Skin epidermis (tissue), 12 donors: Measurements from ENCODE around the gene PLEKHH1.
A peak's percentile ranks its signal among the peaks of the same experiment; 100 is the strongest.

Source experiments
- H3K27ac ChIP-seq, 21 experiments: fragments of 200-600 bp; sonication (generic) in 11 of 21; one replicate each; pipeline ENCODE4 v1.5.0; 2020; ENCODE audit warnings: mild to moderate bottlenecking in 3 of 21, inconsistent platforms in 2 of 21, moderate library complexity in 2 of 21
- H3K4me3 ChIP-seq, 7 experiments: fragments of 200-600 bp; sonication (generic) in 2 of 7; one replicate each; pipeline ENCODE4 v1.5.0; 2020; ENCODE audit warnings: inconsistent platforms in 2 of 7, mild to moderate bottlenecking in 2 of 7, moderate library complexity in 1 of 7

The PLEKHH1 gene

GRCh38 chr14:67505254-67505653 lies 27.8 kb upstream of the PLEKHH1 start:
- Histone ChIP-seq H3K4me3 (no peak overlapping the region), H3K27ac (no peak overlapping the region)

- Histone ChIP-seq H3K4me3 (no peak overlapping the region), H3K27ac (peak overlapping the region in 1 of 21 experiments; percentile 42)
These were observed 24.1 kb upstream of the PLEKHH1 start for GRCh38 chr14:67508956-67509355.

DNA sequence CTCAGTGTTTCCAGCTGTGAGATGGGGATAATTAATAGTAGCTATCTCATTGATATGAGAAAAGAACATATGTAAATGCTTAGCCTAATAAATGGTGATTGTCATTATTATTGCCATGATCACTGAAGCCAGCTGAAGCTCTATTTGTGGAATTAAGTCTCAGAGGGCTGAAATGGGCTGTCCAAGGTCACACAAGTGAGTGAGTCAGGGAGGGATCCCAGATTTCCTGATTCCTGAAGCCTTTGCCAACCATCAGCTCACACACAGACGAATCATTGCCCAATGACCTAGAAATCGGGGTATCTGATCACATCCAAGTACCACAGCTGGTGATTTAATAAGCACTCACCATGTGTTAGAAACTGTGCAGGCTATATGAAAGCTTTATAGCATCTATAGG lies 23.0 kb upstream of the PLEKHH1 start:
- peak overlapping the region in 2 of 21 experiments; percentile 3 to 47 for H3K27ac ChIP-seq
- H3K4me3 ChIP-seq = no peak overlapping the region

- Histone ChIP-seq H3K27ac (peak overlapping the region in 1 of 21 experiments; percentile 3), H3K4me3 (no peak overlapping the region)
These were observed 22.3 kb upstream of the PLEKHH1 start for GRCh38 chr14:67510836-67511235.

- no peak overlapping the region for H3K4me3 ChIP-seq
- H3K27ac ChIP-seq = peak overlapping the region in 3 of 21 experiments; percentile 6 to 93 (median 42)
These were observed 20.4 kb upstream of the PLEKHH1 start for GRCh38 chr14:67512463-67513310.

GRCh38 chr14:67513631-67514108 lies 19.4 kb upstream of the PLEKHH1 start:
- H3K4me3 ChIP-seq = peak overlapping the region in 1 of 7 experiments; percentile 82
- peak overlapping the region in 11 of 21 experiments; percentile 3 to 93 (median 77) for H3K27ac ChIP-seq

GRCh38 chr14:67514203-67514607 lies 18.9 kb upstream of the PLEKHH1 start:
- Histone ChIP-seq H3K4me3 (peak overlapping the region; percentile 68 to 97 (median 82)), H3K27ac (peak overlapping the region in 17 of 21 experiments; percentile 3 to 93 (median 76))

- Histone ChIP-seq H3K27ac (peak overlapping the region in 20 of 21 experiments; percentile 38 to 93 (median 73)), H3K4me3 (peak overlapping the region; percentile 68 to 97 (median 82))
These were observed 18.3 kb upstream of the PLEKHH1 start for GRCh38 chr14:67514650-67515385.

DNA sequence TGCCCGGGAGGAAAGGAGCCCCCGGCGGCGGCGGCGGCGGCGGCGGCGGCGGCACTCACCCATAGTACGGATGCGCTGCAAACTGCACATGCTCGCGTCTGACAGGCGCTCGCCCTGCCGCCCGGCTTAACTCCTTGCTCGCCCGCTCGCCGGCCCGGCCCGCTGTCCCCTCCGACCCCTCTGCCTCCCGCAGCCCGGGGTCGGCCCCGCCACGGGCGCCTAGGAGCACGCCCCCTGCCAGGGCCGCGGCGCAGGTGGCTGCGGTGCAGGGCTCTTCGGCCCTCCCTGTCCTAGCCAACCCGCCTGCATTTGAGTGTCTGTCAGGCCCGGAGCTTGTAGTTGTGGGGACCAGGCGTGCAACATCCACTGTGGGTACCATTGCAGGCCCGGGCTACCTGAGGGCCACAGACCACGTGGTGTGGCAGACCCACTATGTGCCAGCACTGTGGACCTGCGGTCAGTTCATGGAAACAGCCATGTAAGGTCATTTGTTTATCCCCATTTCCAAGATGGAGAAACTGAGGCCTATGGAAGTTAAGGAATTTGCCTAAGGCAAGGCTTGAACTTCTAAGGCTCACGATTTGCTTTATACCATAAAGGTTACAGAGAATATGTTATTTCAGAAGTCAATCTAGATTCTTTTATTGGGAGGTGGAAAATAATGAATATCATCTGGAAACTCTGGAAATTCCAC lies 17.6 kb upstream of the PLEKHH1 start:
- H3K27ac ChIP-seq = peak overlapping the region in 13 of 21 experiments; percentile 38 to 93 (median 77)

DNA sequence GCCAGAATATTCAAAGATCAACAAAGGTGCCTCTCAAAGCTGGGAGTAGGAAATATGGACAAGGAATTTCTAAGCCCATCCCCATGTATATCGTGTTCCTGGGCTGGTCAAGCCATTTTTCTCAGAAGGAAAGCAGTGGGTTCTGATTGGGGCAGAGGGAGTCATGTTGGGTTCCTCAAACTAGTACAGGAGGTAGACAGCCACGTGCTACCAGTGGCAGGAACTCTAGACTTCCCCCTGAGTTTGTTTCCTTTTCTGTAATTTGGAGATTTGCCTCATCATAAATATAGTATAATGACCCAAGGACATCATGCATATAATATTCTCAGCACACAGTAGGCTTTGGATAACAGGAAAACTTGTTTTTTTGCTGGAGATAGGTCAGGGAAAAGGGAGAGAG lies 16.4 kb upstream of the PLEKHH1 start:
- no peak overlapping the region for H3K27ac ChIP-seq

More for the DNA sequence above, 17.6 kb upstream of the PLEKHH1 start:
- peak overlapping the region; percentile 68 to 97 (median 82) for H3K4me3 ChIP-seq

GRCh38 chr14:67517083-67517482 lies 16.0 kb upstream of the PLEKHH1 start:
- H3K4me3 ChIP-seq = no peak overlapping the region
- H3K27ac ChIP-seq = no peak overlapping the region

More for the DNA sequence above, 16.4 kb upstream of the PLEKHH1 start:
- H3K4me3 ChIP-seq = no peak overlapping the region

- Histone ChIP-seq H3K27ac (no peak overlapping the region), H3K4me3 (no peak overlapping the region)
These were observed 13.7 kb upstream of the PLEKHH1 start for GRCh38 chr14:67519406-67519805.

DNA sequence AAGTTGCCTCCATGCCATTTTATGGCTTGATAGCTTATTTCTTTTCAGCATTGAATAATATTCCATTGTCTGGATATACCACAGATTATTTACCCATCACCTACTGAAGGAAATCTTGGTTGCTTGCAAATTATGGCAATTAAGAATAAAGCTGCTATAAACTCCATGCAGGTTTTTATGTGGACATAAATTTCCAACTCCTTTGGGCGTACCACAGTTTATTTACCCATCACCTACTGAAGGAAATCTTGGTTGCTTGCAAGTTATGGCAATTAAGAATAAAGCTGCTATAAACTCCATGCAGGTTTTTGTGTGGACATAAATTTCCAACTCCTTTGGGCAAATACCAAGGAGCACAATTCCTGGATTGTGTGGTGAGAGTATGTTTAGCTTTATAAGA lies 12.6 kb upstream of the PLEKHH1 start:
- Histone ChIP-seq H3K4me3 (no peak overlapping the region), H3K27ac (no peak overlapping the region)

GRCh38 chr14:67522270-67522669 lies 10.8 kb upstream of the PLEKHH1 start:
- Histone ChIP-seq H3K27ac (no peak overlapping the region), H3K4me3 (no peak overlapping the region)

- H3K27ac ChIP-seq = no peak overlapping the region
- no peak overlapping the region for H3K4me3 ChIP-seq
These were observed 9.1 kb upstream of the PLEKHH1 start for GRCh38 chr14:67523764-67524633.

- Histone ChIP-seq H3K27ac (no peak overlapping the region), H3K4me3 (no peak overlapping the region)
These were observed 8.5 kb upstream of the PLEKHH1 start for GRCh38 chr14:67524634-67524963.

DNA sequence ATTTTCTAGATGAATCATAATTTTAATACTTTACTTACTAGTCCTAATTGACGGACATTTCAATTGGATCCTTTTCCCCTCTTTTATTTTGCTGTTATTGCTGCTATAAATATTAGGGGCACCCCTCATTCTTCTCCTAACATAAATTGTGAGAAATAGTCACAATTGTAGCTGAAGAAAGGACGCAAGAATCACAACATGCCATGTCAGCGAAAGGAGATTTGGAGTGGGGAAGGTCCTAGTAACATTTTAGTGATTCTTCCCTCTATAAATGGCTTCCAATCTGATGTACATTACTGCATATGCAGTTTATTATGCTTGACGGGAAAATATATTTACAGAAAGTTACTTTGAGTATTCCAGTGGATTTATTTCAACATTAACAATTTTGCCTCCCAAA lies 7.7 kb upstream of the PLEKHH1 start:
- Histone ChIP-seq H3K4me3 (no peak overlapping the region), H3K27ac (no peak overlapping the region)

GRCh38 chr14:67526181-67526580 lies 6.9 kb upstream of the PLEKHH1 start:
- no peak overlapping the region for H3K27ac ChIP-seq
- no peak overlapping the region for H3K4me3 ChIP-seq
